Trophoblast cell (in vitro differentiated cells and primary cell): ENCODE measurements around the gene PIK3CG.
"Not testable (repeated sequence)": the region's sequence is repeated elsewhere in the genome, so short reads cannot be mapped to it uniquely, and the experiment has no call there.

Experiments
- DNase-seq, 2 donors: peaks; one replicate each; pipeline ENCODE4 v3.0.0-alpha.2; 2016
- H2AFZ ChIP-seq: 2 replicates; pipeline ENCODE4 v1.6.1; 2013; ENCODE audit warnings: low read length, moderate library complexity, mild to moderate bottlenecking; ENCODE audit not compliant: insufficient read depth, poor library complexity
- H2AK5ac ChIP-seq: 2 replicates; pipeline ENCODE4 v1.6.1; 2013; ENCODE audit warnings: mild to moderate bottlenecking, low read length
- H2BK120ac ChIP-seq: 2 replicates; pipeline ENCODE4 v1.6.1; 2013; ENCODE audit warnings: low read length, mild to moderate bottlenecking, moderate library complexity; ENCODE audit not compliant: insufficient read depth, poor library complexity
- H2BK12ac ChIP-seq: 2 replicates; pipeline ENCODE4 v1.6.1; 2013; ENCODE audit warnings: mild to moderate bottlenecking, low read length, moderate library complexity
- H2BK5ac ChIP-seq: 2 replicates; pipeline ENCODE4 v1.6.1; 2013; ENCODE audit warnings: low read length, low read depth, moderate library complexity, mild to moderate bottlenecking; ENCODE audit not compliant: poor library complexity
- H3K14ac ChIP-seq: 2 replicates; pipeline ENCODE4 v1.6.1; 2013; ENCODE audit warnings: mild to moderate bottlenecking, low read length
- H3K18ac ChIP-seq: 2 replicates; pipeline ENCODE4 v1.6.1; 2013; ENCODE audit warnings: mild to moderate bottlenecking, low read length
- H3K23ac ChIP-seq: 2 replicates; pipeline ENCODE4 v1.6.1; 2013; ENCODE audit warnings: low read length
- H3K27ac ChIP-seq: 2 replicates; pipeline ENCODE4 v1.5.1; 2013; ENCODE audit warnings: low read depth, mild to moderate bottlenecking, inconsistent platforms, low read length, moderate library complexity
- H3K27me3 ChIP-seq: 2 replicates; pipeline ENCODE4 v1.6.1; 2013; ENCODE audit warnings: inconsistent platforms, mild to moderate bottlenecking, low read length, moderate library complexity; ENCODE audit not compliant: insufficient read depth
- H3K36me3 ChIP-seq, 2 experiments: 1 replicate in 1 of 2; 2 replicates in 1 of 2; pipeline ENCODE4 v1.6.1; 2013; ENCODE audit warnings: low read length in 2 of 2, mild to moderate bottlenecking in 2 of 2, moderate library complexity in 1 of 2; ENCODE audit not compliant: insufficient read depth in 2 of 2, control insufficient read depth in 1 of 2
- H3K4ac ChIP-seq: 2 replicates; pipeline ENCODE4 v1.6.1; 2013; ENCODE audit warnings: low read depth, mild to moderate bottlenecking, low read length, moderate library complexity
- H3K4me1 ChIP-seq, 2 experiments: 1 replicate in 1 of 2; 2 replicates in 1 of 2; pipeline ENCODE4 v1.6.1; 2013; ENCODE audit warnings: low read length in 2 of 2, mild to moderate bottlenecking in 2 of 2, moderate library complexity in 1 of 2; ENCODE audit not compliant: insufficient read depth in 2 of 2, control insufficient read depth in 1 of 2
- H3K4me2 ChIP-seq: 2 replicates; pipeline ENCODE4 v1.6.1; 2013; ENCODE audit warnings: inconsistent platforms, mild to moderate bottlenecking, low read length, moderate library complexity
- H3K4me3 ChIP-seq: 2 replicates; pipeline ENCODE4 v1.5.1; 2013; ENCODE audit warnings: mild to moderate bottlenecking, low read depth, low read length, inconsistent platforms
- H3K79me1 ChIP-seq: one replicate; pipeline ENCODE4 v1.6.1; 2013; ENCODE audit warnings: low read length
- H3K79me2 ChIP-seq: 2 replicates; pipeline ENCODE4 v1.6.1; 2013; ENCODE audit warnings: low read length, mild to moderate bottlenecking; ENCODE audit not compliant: control insufficient read depth, insufficient read depth, poor library complexity
- H3K9ac ChIP-seq: 2 replicates; pipeline ENCODE4 v1.6.1; 2013; ENCODE audit warnings: mild to moderate bottlenecking, low read length
- H3K9me3 ChIP-seq: 2 replicates; pipeline ENCODE4 v1.6.1; 2013; ENCODE audit warnings: low read depth, mild to moderate bottlenecking, control low read depth, inconsistent platforms, low read length; ENCODE audit not compliant: insufficient read depth
- H4K12ac ChIP-seq: 2 replicates; pipeline ENCODE4 v1.6.1; 2013; ENCODE audit warnings: low read depth, mild to moderate bottlenecking, low read length, moderate library complexity
- H4K8ac ChIP-seq: 2 replicates; pipeline ENCODE4 v1.6.1; 2013; ENCODE audit warnings: low read depth, mild to moderate bottlenecking, low read length, moderate library complexity
- H4K91ac ChIP-seq: one replicate; pipeline ENCODE4 v1.6.1; 2013; ENCODE audit warnings: low read depth, mild to moderate bottlenecking, low read length, moderate library complexity
- WGBS: extraction: QIAGEN DNeasy Blood & Tissue Kit; methylation state at CpG from one replicate; pipeline ENCODE4 v1.1.7; 2013; ENCODE audit warnings: missing lambda C conversion rate; ENCODE audit not compliant: insufficient read length, insufficient coverage; ENCODE audit errors: extremely low coverage; 5-methylcytosine and 5-hydroxymethylcytosine counted together

Gene PIK3CG

GRCh38 chr7:106952001-106952657, 87.0 kb downstream of the PIK3CG start:
- no peak overlapping the region for H4K12ac ChIP-seq
- no peaks in the 10 kb centered on the region for H3K79me2 ChIP-seq
- H3K4me3 ChIP-seq = no peak overlapping the region
- no peak overlapping the region for H2BK5ac ChIP-seq
- no peak overlapping the region for H3K4me2 ChIP-seq
- H2BK120ac ChIP-seq = no peak overlapping the region
- no CpG with 5 or more reads among the region's 7 CpGs for WGBS
- no peaks in the 10 kb centered on the region for H3K27me3 ChIP-seq
- H3K23ac ChIP-seq = no peak overlapping the region
- DNase-seq = no peak
- no peak overlapping the region for H3K14ac ChIP-seq
- H4K8ac ChIP-seq = no peak overlapping the region
- H3K9me3 ChIP-seq = no peaks in the 10 kb centered on the region
- H2AK5ac ChIP-seq = no peak overlapping the region
- H3K36me3 ChIP-seq = no peaks in the 10 kb centered on the region
- H3K4me1 ChIP-seq = peaks cover 4% of the 10 kb centered on the region in 2 experiments
- H4K91ac ChIP-seq = no peak overlapping the region
- no peak overlapping the region for H3K4ac ChIP-seq
- H3K9ac ChIP-seq = no peak overlapping the region
- no peak overlapping the region for H3K18ac ChIP-seq
- H3K27ac ChIP-seq = no peak overlapping the region
- no peak overlapping the region for H2AFZ ChIP-seq
- H2BK12ac ChIP-seq = no peak overlapping the region
- H3K79me1 ChIP-seq = no peaks in the 10 kb centered on the region

GRCh38 chr7:106952658-106953231, 87.7 kb downstream of the PIK3CG start:
- Histone ChIP-seq H3K4me1 (peaks cover 4% of the 10 kb centered on the region in 2 experiments), H3K18ac (no peak overlapping the region), H2BK120ac (no peak overlapping the region), H3K9me3 (no peaks in the 10 kb centered on the region), H3K4me3 (no peak overlapping the region), H3K14ac (no peak overlapping the region), H3K79me1 (no peaks in the 10 kb centered on the region), H4K91ac (no peak overlapping the region), H3K36me3 (no peaks in the 10 kb centered on the region), H3K79me2 (no peaks in the 10 kb centered on the region), H4K8ac (peak overlapping the region; percentile 47), H2BK12ac (peak overlapping the region; percentile 30), H2AFZ (no peak overlapping the region), H3K23ac (no peak overlapping the region), H3K27me3 (no peaks in the 10 kb centered on the region), H4K12ac (no peak overlapping the region), H2BK5ac (no peak overlapping the region), H3K27ac (no peak overlapping the region), H3K4ac (no peak overlapping the region), H2AK5ac (no peak overlapping the region), H3K4me2 (no peak overlapping the region), H3K9ac (no peak overlapping the region)
- no peak for DNase-seq
- no CpG with 5 or more reads among the region's 5 CpGs for whole genome bisulfite sequencing

- H2AFZ ChIP-seq = no peak overlapping the region
- H4K8ac ChIP-seq = no peak overlapping the region
- H3K27ac ChIP-seq = no peak overlapping the region
- no CpG with 5 or more reads among the region's 2 CpGs for WGBS
- no peak overlapping the region for H3K14ac ChIP-seq
- no peaks in the 10 kb centered on the region for H3K79me2 ChIP-seq
- DNase-seq = no peak
- no peak overlapping the region for H3K4me3 ChIP-seq
- no peaks in the 10 kb centered on the region for H3K9me3 ChIP-seq
- H3K79me1 ChIP-seq = no peaks in the 10 kb centered on the region
- no peak overlapping the region for H4K91ac ChIP-seq
- no peak overlapping the region for H2BK120ac ChIP-seq
- no peak overlapping the region for H2BK5ac ChIP-seq
- H3K36me3 ChIP-seq = no peaks in the 10 kb centered on the region
- no peak overlapping the region for H3K18ac ChIP-seq
- peaks cover 4% of the 10 kb centered on the region in 2 experiments for H3K4me1 ChIP-seq
- no peak overlapping the region for H3K23ac ChIP-seq
- no peak overlapping the region for H3K4me2 ChIP-seq
- H3K9ac ChIP-seq = no peak overlapping the region
- no peak overlapping the region for H4K12ac ChIP-seq
- H2BK12ac ChIP-seq = no peak overlapping the region
- H3K4ac ChIP-seq = no peak overlapping the region
- no peaks in the 10 kb centered on the region for H3K27me3 ChIP-seq
- H2AK5ac ChIP-seq = no peak overlapping the region
Measured at GRCh38 chr7:106954840-106955239, 89.8 kb downstream of the PIK3CG start.

- H3K4me2 ChIP-seq, H3K4me1 ChIP-seq, H2BK12ac ChIP-seq, H3K9ac ChIP-seq, H3K4me3 ChIP-seq, H3K4ac ChIP-seq, H3K9me3 ChIP-seq, H3K79me2 ChIP-seq, H3K27me3 ChIP-seq, H3K79me1 ChIP-seq, H3K36me3 ChIP-seq, H4K8ac ChIP-seq, H3K14ac ChIP-seq, DNase-seq, H3K27ac ChIP-seq, H3K18ac ChIP-seq, H4K12ac ChIP-seq, H2BK120ac ChIP-seq, H4K91ac ChIP-seq, H2AK5ac ChIP-seq, H2BK5ac ChIP-seq, H3K23ac ChIP-seq, H2AFZ ChIP-seq: not testable (repeated sequence)
- WGBS = no CpG with 5 or more reads among the region's 1 CpG
Measured at GRCh38 chr7:106955857-106956256, 90.8 kb downstream of the PIK3CG start.
